HG02852 (cell line): ENCODE results near the gene SNX8.
"Not testable (repeated sequence)": the region's sequence is repeated elsewhere in the genome, so short reads cannot be mapped to it uniquely, and the experiment has no call there.

Experiments
- ATAC-seq: cut with Tn5 transposase; IDR thresholded peaks from one replicate; pipeline ENCODE4 v1.9.1; 2021; ENCODE audit warnings: mild to moderate bottlenecking, moderate library complexity; ENCODE audit not compliant: unreplicated experiment

Gene SNX8

DNA sequence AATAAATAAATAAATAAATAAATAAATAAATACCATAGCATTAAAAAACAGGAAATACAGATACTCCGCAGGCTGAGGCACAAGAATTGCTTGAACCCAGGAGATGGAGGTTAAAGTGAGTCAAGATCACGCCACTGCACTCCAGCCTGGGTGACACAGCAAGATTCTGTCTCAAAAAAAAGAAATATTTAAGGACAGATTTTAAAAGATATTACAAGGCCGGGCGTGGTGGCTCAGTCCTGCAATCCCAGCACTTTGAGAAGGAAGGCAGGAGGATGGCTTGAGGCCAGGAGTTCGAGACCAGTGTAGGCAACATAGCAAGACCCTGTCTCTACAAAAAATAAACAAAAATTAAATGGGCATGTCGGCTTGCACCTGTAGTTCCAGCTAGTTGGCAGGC, 17.5 kb upstream of the SNX8 start:
- no peak for ATAC-seq

- no peak for ATAC-seq
These were observed 16.3 kb upstream of the SNX8 start for GRCh38 chr7:2330493-2330892.

DNA sequence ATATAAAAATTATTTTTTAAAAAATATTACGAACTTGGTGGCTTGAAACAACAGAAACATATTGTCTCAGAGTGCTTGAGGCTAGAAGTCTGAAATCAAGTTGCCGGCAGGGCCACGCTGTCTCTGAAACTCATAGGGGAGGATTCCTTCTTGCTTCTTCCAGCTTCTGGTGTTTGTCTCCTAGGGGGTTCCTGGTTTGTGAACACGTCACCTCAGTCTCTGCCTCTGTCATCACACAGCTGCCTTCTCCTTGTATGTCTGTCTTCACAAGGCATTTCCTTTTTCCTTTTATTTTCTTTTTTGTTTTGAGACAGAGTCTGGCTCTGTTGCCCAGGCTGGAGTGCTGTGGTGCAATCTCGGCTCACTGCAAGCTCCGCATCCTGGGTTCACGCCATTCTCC, 12.7 kb upstream of the SNX8 start:
- no peak for ATAC-seq

DNA sequence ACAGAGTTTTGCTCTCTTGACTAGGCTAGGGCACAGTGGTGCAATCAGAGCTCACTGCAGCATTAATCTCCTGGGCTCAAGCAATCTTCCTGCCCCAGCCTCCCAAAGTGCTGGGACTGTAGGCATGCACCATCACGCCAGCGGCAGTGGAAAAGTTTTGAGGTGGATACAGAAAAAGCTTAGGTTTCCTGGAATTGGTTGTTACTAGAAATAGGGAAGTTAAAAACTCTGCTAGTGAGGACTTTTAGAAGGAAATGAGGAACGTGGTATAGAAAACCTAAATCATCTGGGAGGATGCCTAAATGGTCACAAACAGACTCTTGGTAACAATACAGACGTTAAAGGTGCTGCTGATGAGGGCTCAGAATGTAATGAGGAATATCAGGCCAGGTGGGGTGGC, 10.9 kb upstream of the SNX8 start:
- no peak for ATAC-seq

DNA sequence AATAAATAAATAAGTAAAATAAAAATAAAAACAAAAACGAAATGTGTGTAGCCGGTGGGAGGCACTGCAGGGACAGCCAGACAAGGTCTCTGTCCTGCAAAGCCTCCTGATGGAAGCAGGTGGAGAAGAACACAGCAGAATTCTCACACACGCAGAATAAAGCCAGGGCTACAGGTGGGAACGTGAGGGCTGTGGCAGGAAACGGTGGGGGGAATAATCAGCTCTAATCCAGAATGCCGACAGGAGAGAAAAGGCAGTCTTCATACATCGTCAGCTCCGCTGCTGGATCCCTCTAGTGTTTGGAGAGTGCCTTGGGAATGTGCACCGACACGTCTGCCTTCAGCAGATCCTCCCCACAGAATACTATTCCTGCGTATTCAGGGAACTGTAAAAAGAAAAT, 6.8 kb upstream of the SNX8 start:
- ATAC-seq: no peak

DNA sequence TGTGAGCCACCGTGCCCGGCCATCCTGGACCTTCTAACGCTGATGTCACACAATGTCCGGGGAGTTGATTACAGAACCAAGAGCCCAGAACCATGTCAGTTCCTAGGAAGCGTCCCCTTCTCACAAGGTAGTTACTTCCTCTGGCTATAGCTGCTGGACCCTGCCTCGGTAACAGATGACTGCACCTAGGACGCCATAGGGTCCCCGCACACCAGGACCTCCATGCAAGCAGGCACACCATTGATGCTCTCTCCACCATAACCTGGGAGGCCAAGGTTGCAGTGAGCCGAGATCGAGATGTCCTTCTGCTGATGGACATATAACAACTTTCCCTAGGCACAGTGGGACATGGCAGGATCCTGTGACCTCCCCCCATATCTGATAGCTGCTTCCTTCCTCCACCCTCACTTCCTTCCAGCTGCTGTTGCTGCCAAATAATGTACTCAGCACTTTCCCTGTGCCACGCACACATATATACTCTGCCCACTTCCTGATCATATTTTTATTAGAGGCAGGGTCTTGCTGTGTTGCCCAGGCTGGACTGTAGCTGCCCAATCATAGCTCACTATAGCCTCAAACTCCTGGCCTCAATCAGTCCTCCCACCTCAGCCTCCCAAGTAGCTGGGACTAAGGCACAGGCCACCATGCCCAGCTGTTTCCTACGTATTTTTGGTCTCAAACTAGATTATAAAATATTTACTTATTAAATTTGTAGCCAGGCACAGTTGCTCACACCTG, 3.5 kb upstream of the SNX8 start:
- ATAC-seq: no peak

GRCh38 chr7:2316578-2316977, 2.3 kb upstream of the SNX8 start:
- no peak for ATAC-seq

- no peak for ATAC-seq
These were observed 1.5 kb upstream of the SNX8 start for GRCh38 chr7:2315787-2316186.

GRCh38 chr7:2314956-2315530, 802 bp upstream of the SNX8 start:
- ATAC-seq: not testable (repeated sequence)

DNA sequence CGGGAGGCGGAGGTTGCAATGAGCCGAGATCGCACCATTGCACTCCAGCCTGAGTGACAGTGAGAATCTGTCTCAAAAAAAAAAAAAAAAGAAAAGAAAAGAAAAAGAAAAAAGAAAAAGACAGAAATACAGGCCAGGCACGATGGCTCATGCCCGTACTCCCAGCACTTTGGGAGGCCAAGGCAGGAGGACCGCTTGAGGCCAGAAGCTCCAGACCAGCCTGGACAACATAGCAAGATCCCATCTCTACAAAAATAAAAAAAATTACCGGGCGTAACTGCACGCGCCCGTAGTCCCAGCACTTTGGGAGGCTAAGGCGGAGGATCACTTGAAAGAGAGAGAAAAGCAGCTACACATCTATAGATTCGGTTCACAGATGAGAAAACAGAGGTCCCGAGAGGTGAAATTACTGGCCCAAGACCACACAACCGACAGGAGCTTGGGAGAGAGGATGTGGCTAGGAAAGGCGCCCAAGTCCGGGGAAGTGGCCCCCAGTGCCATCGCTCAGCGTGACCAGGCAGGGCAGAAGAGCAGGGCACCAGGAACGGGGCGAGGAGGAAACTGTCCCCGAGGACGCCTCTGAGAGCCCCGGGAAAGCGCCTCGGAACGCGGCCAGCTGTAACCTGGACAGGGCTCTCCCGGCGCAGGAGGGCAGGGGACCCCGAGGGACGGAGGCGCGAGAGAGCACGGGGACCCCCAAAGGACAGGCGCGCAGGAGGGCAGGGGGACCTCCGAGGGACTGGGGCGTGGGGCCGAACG, 612 bp downstream of the SNX8 start:
- ATAC-seq: peak; percentile 18

GRCh38 chr7:2312267-2312929, 1.8 kb downstream of the SNX8 start:
- no peak for ATAC-seq

DNA sequence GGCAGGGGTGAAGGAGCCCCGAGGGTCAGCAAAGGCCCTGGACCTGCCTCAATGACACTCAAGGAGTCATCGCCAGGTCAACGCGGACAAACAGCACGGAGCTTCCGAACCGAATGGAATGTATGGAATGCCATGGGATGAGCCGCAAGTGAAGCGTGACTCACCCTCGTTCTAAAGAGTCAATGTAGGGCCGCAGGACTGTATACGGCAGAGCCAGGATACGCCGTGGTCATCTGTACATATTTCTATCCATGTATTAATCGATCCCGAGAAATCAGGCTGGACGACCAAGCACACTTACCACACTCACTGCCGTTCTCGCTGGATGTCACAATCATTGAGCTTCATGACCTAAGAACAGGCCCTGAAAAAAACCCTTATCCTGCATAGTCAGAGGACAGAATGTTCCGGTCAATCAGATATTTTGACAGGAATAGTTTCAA, 4.3 kb downstream of the SNX8 start:
- no peak for ATAC-seq

DNA sequence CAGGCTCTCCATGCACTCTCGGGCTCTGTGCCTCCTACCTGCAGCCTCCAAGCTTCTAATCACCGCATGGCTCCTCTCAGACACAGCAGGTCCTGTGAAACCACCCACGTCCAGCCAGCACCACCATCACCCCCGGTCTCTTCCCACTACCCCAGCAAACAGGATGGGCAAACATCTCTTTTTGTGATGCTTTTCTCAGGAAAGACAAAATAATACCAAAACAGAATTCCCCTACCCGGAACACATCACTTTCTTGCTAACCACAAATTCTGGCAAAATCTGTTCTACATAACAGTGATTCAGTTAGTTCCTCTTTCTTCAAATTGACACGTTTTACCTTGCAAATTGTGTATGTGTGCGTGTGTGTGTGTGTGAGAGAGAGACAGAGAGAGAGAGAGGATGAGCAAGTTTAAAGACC, 6.5 kb downstream of the SNX8 start:
- peak; percentile 58 for ATAC-seq

- no peak for ATAC-seq
These were observed 7.6 kb downstream of the SNX8 start for GRCh38 chr7:2306688-2307087.

DNA sequence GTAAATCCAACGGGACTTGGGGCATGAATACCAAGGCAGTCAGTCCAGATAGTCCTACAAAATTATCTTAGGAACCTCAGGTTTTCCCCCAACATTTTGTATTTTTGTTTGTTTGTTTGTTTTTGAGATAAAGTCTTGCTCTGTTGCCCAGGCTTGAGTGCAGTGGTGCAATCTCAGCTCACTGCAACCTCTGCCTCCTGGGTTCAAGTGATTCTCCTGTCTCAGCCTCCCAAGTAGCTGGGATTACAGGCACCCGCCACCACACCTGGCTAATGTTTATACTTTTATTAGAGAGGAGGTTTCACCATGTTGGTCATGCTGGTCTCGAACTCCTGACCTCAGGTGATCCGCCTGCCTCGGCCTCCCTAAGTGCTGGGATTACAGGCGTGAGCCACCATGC, 9.0 kb downstream of the SNX8 start:
- ATAC-seq: not testable (repeated sequence)

- not testable (repeated sequence) for ATAC-seq
These were observed 10.7 kb downstream of the SNX8 start for GRCh38 chr7:2303520-2303919.

DNA sequence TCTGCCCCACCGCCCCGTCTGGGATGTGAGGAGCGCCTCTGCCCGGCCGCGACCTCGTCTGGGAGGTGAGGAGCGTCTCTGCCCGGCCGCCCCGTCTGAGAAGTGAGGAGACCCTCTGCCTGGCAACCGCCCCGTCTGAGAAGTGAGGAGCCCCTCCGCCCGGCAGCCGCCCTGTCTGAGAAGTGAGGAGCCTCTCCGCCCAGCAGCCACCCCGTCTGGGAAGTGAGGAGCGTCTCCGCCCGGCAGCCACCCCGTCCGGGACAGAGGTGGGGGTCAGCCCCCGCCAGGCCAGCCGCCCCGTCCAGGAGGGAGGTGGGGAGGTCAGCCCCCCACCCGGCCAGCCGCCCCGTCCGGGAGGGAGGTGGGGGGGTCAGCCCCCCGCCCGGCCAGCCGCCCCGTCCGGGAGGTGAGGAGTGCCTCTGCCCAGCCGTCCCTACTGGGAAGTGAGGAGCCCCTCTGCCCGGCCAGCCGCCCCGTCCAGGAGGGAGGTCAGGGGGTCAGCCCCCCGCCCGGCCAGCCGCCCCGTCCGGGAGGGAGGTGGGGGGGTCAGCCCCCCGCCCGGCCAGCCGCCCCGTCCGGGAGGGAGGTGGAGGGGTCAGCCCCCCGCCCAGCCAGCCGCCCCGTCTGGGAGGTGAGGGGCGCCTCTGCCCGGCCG, 11.4 kb downstream of the SNX8 start:
- ATAC-seq: not testable (repeated sequence)

- no peak for ATAC-seq
These were observed 12.8 kb downstream of the SNX8 start for GRCh38 chr7:2301511-2301863.

GRCh38 chr7:2299870-2300512, 14.2 kb downstream of the SNX8 start:
- ATAC-seq: no peak

- peak; percentile 60 for ATAC-seq
These were observed 15.0 kb downstream of the SNX8 start for GRCh38 chr7:2299131-2299829.
